HG03095 (cell line): ENCODE results near the gene GSTO2.

Source experiments
- ATAC-seq: cut with Tn5 transposase; IDR thresholded peaks from one replicate; pipeline ENCODE4 v1.9.1; 2021; ENCODE audit warnings: moderate library complexity; ENCODE audit not compliant: unreplicated experiment

Gene GSTO2

GRCh38 chr10:104324931-104325330 lies 55.9 kb downstream of the GSTO2 start:
- ATAC-seq, result no peak

GRCh38 chr10:104325436-104326435 lies 56.8 kb downstream of the GSTO2 start:
- ATAC-seq, result no peak

- ATAC-seq, result no peak
These were observed 58.1 kb downstream of the GSTO2 start for GRCh38 chr10:104326991-104327610.

GRCh38 chr10:104327745-104328645 lies 59.0 kb downstream of the GSTO2 start:
- no peak for ATAC-seq

- peak; percentile 10 for ATAC-seq
These were observed 59.6 kb downstream of the GSTO2 start for GRCh38 chr10:104328646-104328895.

GRCh38 chr10:104328896-104329710 lies 60.1 kb downstream of the GSTO2 start:
- ATAC-seq, result peak; percentile 52

GRCh38 chr10:104329735-104330134 lies 60.8 kb downstream of the GSTO2 start:
- no peak for ATAC-seq

GRCh38 chr10:104330168-104331110 lies 61.5 kb downstream of the GSTO2 start:
- no peak for ATAC-seq

GRCh38 chr10:104331208-104331838 lies 62.3 kb downstream of the GSTO2 start:
- no peak for ATAC-seq

GRCh38 chr10:104332243-104333031 lies 63.5 kb downstream of the GSTO2 start:
- ATAC-seq, result no peak

GRCh38 chr10:104333032-104333727 lies 64.2 kb downstream of the GSTO2 start:
- no peak for ATAC-seq

- ATAC-seq, result no peak
These were observed 64.9 kb downstream of the GSTO2 start for GRCh38 chr10:104333728-104334373.

- ATAC-seq, result no peak
These were observed 65.6 kb downstream of the GSTO2 start for GRCh38 chr10:104334561-104334960.

- ATAC-seq, result no peak
These were observed 66.1 kb downstream of the GSTO2 start for GRCh38 chr10:104334965-104335650.

GRCh38 chr10:104336821-104337467 lies 68.0 kb downstream of the GSTO2 start:
- ATAC-seq, result no peak

- ATAC-seq, result peak; percentile 37
These were observed 68.6 kb downstream of the GSTO2 start for GRCh38 chr10:104337521-104337984.
